Measurements from ENCODE around the gene TSPAN18.

The TSPAN18 gene

DNA sequence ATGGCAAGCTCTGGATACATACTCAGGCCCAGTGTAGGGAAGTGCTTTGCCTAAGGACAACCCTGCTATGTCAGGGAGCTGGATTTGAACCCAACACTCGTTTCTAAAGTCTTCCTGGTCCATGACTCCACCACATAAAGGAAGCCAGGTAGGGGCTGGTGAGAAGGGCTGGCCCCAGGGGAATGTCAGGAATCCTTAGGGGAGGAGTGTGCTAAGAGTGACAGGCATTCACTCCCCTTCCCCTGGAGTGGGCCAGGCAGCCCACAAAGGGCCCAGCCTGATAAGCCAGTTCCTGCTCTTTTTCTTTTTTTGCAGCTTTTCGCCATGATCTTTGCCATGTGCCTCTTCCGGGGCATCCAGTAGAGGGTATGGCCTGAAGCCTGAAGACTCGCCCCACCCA lies 202.1 kb downstream of the TSPAN18 start:
- in situ Hi-C loops (cut with HindIII; ENCODE audit: low sequenced_read_pairs) = loop anchor here (25.0 kb wide), 1 partner anchor 408 kb away; no protein-coding TSS in a partner anchor

DNA sequence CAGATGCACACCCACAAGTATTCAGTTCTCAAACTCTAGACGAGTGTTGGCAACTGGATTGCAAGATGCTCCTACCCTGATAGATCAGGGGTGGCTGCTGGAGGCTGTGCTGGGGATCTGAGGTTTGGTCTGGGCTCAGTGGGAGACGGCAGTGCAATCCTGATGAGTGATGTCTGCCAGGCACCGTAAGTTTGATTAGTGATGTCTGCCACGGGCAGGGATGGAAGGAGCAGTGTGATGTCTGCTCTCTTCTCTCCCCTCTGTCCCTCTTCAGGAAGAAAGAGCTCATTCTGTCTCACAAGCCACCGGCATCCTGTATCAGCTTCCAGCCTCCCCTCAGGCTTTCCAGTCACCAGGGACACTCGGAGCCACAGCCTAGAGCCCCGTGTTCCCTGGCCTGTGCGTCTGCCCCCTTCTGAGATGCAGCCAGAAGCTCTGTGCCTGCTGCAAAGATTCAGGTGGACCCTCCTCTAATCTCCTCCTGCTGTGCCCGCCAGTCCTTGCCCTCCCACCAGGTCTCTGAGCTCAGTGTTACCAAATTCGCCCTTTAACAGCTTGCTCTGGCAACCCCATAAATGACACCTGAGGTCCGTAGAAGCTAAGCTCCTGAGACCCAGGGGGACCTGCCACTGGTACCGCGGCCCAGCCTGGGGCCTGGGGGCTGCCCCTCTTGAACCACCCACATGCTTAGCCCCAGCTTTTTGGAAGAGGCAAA lies 204.0 kb downstream of the TSPAN18 start:
- in situ Hi-C loops (cut with HindIII; ENCODE audit: low sequenced_read_pairs) = loop anchor here (25.0 kb wide), 1 partner anchor 407 kb away; no protein-coding TSS in a partner anchor

DNA sequence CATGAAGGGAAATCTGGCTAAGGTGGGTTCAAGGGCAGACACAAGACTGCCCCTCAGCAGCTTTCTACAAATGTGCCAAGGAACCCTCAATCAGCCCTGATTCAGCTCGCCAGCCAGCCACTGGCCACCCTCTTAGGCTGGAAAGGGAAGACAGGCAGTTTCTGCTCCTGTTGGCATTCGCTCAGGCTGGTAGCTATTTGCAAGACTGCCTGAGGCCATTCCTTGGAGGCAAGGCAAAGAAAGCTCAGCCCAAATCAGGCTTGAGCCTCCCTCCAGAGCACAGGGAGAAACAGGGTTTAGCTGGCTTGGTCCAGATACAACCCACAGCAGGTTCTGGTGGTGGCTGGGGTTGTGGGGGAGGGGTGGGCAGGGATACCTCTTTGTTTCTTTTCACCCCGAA lies 204.7 kb downstream of the TSPAN18 start:
- in situ Hi-C loops (cut with HindIII; ENCODE audit: low sequenced_read_pairs) = loop anchor here (25.0 kb wide), 1 partner anchor 406 kb away; no protein-coding TSS in a partner anchor

DNA sequence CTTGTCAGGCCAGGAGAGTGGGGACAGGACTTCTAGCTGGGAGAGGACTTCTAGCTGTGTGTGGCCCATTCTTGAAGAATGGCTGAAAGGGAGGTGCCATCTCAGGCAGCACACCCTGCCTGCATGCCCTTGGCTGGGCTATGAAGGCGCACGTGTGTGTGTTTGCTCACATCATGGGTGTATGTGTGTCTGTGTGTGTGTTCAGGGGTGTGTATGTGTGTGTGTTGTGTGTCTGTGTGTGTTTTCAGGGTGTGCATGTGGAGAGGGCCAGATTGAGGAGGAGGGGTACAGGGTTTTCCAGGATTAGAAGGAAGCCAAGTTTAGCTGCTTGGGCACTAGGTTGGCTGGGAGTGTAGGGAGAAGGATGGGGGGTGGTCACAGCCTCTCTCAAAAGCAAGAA lies 207.3 kb downstream of the TSPAN18 start:
- in situ Hi-C loops (cut with HindIII; ENCODE audit: low sequenced_read_pairs) = loop anchor here (25.0 kb wide), 1 partner anchor 403 kb away; no protein-coding TSS in a partner anchor

DNA sequence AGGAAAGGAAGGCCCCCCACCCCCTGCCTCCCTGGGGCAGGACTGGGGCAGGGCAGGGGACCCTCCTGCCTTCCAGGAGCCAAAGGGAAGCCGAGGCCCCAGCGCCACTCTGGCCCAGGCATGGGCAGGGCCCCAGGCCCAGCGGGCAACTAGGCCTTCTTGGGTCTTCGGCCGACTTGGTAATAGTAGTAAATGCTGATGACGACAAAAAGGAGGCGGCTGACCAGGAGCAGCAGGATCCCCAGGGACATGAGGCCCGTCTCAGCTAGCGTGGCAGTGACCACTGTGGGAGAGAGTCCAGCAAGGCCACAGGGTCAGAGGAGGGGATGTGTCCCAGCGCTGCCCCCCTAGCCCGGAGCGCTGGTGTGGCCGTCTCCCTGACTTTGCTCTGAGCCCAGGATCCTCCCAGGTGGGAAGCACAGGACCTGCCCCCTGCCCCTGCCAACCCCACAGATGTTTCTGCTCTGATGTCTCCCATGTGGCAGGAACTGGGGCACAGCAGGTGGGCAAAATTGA lies 208.0 kb downstream of the TSPAN18 start:
- in situ Hi-C loops (cut with HindIII; ENCODE audit: low sequenced_read_pairs) = loop anchor here (25.0 kb wide), 1 partner anchor 403 kb away; no protein-coding TSS in a partner anchor

DNA sequence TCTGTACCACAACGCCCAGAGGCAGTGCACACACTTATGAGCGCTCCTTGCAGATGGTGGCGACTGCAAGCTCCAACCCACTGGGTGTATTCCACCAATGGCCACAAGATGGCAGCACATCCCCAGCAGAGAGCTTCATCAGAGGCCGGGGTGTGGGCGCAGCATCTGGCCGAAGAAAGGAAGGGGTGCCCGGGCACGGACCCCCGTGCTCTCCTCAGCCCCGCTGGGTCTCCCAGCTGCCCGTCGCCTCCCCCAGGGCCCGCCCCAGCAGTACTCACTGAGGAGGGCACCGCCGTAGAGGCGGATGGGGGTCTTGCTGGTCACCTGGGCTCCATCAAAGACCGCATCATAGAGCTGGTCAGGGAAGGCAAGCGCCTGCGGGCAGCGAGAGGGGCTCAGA lies 209.8 kb downstream of the TSPAN18 start:
- in situ Hi-C loops (cut with HindIII; ENCODE audit: low sequenced_read_pairs) = loop anchor here (25.0 kb wide), 1 partner anchor 401 kb away; no protein-coding TSS in a partner anchor

DNA sequence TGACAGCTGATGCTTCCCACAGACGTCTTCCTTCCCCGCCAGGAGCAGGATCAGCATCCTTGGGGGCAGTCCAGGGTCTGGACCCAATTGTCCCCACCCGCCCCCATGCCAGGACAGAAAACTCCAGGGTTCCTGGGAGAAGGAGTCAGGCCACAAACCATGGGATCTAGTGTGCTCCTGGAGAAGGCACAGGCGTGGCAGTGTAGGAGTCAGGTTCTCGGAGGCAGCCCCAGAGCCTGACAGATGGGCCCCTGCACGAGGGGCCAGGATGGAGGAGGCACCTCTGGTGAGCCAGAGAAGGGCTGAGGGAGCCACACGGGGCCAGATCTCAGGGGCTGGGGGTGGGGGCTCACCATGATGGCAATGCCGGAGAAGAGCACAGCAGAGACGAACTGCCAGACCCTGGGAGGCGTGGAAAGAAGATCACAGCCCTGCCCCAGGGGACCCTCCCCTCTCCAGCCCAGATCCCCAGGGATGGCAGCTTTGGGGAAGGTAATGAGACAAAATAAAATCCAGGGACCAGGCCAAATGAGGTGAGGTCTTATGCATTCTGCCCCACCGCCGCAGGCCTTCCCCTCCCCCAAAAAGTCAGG lies 210.3 kb downstream of the TSPAN18 start:
- in situ Hi-C loops (cut with HindIII; ENCODE audit: low sequenced_read_pairs) = loop anchor here (25.0 kb wide), 1 partner anchor 400 kb away; no protein-coding TSS in a partner anchor

DNA sequence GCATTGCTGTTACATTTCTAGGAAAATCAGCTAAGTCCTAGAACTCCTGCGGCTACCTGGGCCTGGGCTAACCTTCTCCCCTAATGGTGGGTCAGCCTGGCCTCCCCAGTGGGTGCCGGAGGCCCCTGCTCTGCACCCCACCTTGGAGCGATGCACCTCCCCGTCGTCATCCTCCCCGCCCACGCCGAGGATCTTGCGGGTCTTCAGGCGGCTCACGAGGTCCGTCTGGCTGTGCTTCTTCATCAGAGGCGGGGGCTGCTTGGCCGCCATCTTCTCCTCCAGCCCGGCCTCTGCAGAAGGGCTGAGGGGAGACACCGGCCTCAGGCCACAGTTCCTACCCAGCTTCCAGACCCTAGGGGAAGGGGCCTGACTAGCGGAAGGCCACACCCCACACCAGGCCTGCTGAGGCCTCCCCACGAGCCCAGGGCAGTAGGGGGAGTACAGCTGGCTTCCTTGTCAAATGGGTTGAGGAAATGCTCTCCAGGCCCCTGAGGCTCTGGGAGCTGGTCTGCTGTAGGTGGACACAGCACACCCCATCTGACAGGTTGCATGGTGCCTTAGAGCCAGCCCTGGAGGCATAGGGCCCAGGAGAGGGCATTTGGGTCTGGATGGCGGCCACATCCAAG lies 211.4 kb downstream of the TSPAN18 start:
- in situ Hi-C loops (cut with HindIII; ENCODE audit: low sequenced_read_pairs) = loop anchor here (25.0 kb wide), 1 partner anchor 399 kb away; no protein-coding TSS in a partner anchor

DNA sequence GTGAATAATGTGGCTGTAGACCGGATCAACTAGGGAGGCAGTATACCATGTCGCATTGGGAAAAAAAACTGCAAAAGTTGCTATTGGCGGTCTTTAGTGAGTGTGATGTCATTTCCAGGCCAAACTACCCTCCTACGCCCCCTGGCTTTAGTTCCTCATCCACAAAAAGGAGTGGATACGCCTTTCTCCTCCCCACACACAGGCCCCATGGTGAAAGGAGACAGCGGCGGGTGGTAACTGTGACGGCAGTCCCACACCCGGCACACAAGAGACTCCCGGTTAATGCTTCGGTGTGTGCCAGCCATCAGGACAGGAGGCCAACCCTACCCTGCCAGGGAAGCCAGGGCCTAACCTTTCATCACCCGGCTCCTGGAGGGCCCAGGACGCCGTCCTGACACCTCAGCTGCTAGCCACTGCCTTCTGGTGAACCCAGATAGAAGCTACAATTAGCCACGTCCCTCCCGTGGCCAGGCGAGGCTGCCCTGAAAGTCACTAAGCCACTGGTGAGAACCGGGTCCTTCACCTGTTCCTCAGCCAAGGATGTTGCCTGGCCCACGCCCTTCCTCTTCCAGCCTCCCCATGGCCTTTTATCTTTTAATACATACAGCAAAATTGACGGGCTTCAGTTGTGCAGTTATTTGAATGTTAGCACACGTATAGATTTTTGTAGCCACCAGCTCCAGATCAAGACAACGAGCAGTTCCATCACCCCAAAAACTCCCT lies 213.1 kb downstream of the TSPAN18 start:
- in situ Hi-C loops (cut with HindIII; ENCODE audit: low sequenced_read_pairs) = loop anchor here (5.0 to 25.0 kb wide), 2 partner anchors 172 to 397 kb away; no protein-coding TSS in a partner anchor

DNA sequence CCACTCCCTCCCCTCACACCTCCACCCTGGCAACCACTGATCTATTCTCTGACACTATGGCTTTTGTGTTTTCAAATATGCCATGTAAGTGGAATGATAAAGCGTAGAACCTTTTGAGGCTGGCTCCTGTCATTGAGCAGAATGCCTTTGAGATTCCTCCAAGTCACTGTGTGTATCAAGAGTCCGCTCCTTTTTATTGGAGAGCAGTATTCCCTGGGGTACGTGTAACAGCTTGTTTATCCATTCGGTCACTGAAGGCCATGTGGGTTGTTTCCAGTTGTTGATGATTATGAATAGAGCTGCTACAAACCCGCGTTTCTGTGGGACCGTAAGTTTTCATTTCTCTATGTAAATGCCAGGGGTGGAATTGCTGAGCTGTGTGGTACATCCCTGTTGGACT lies 213.6 kb downstream of the TSPAN18 start:
- in situ Hi-C loops (cut with HindIII; ENCODE audit: low sequenced_read_pairs) = loop anchor here (5.0 to 25.0 kb wide), 2 partner anchors 172 to 397 kb away; no protein-coding TSS in a partner anchor

DNA sequence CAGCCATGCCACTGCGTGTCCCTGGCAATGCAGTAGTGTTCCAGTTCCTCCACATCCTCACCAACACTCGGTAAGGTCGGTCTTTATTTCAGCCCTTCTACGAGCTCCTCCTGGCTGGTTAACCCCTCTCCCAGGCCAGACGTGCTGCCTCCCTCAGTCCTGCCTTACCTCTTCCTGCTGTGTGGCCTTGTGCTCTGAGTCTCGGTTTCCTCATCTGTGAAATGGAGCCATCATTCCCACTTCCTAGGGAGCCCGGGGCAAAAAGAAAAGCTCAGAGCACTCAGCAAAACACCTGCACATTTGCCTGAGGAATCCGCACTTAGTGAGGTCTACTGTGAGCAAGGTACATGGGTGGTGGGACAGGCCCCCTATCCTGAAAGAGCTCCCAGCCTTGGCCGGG lies 214.1 kb downstream of the TSPAN18 start:
- in situ Hi-C loops (cut with HindIII; ENCODE audit: low sequenced_read_pairs) = loop anchor here (5.0 to 25.0 kb wide), 2 partner anchors 171 to 396 kb away; no protein-coding TSS in a partner anchor

DNA sequence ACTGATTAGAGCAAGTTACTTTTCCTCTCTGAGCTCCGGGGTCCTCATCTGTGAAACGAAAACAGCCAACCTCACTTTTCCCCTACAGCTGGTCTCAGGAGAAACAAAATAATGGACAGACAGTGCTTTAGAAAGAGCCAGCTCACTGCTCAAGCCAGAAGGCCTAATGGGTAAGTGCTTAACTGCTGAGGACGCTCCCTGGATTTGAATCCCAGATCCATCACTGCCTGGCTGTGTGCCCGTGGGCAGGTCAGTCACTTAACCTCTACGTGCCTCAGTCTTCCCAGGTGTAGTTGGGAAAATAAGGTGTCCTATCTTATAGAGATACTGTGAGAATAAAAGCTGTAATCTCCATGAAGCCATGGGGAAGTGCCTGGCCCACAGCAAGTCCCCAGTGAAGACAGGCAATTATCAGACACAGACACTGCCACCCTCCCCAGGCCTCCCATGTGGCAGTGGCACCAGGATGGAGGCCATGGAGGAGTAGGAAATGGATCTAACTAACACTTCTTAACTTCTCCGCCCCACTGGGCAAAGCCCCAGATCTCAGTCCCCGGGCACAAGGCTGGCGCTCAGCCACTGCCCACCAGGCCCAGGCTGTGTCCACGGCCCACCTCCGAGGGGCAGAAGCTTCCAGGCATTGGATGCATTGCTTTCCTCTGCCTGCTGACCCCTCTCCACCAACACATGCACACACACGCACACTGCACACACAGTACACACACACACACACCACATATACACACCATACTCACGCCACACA lies 214.7 kb downstream of the TSPAN18 start:
- in situ Hi-C loops (cut with HindIII; ENCODE audit: low sequenced_read_pairs) = loop anchor here (5.0 to 25.0 kb wide), 2 partner anchors 171 to 396 kb away; no protein-coding TSS in a partner anchor

DNA sequence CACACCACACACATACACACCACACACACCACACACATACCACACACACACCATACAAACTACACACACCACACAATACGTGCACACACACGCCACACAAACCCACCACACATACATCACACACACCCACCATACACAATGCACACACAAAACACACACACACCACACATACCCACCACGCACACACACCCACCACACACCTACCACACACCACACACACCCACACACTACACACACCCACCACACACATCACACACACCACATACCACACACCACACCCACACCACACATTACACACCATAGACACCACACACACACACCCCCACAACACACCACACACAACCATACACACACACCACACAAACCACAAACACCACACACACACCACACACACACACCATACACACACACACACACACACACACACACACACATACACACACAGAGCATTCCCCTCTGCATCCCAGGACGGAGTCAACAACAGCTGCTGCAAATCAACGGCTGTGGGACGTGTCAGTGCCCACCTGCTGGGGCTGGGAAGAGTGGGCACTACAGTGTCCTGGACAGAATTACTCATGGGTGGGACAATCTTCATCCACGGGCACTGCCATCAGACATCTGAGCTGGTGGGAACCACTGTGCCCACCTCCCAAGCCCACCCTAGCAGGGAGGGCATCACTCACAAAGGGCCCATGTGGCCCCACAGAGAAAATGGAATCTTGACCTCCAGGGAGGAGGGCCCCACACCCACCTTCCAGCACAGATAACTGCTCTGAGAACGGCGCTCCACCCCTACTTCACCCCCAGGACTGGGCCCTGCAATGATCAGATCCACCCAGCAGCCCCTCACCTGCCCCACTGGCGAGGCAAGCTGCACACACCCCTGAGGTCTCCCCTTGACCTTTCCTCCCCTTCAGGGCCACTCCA lies 215.5 kb downstream of the TSPAN18 start:
- in situ Hi-C loops (cut with HindIII; ENCODE audit: low sequenced_read_pairs) = loop anchor here (5.0 to 25.0 kb wide), 2 partner anchors 170 to 395 kb away; no protein-coding TSS in a partner anchor

DNA sequence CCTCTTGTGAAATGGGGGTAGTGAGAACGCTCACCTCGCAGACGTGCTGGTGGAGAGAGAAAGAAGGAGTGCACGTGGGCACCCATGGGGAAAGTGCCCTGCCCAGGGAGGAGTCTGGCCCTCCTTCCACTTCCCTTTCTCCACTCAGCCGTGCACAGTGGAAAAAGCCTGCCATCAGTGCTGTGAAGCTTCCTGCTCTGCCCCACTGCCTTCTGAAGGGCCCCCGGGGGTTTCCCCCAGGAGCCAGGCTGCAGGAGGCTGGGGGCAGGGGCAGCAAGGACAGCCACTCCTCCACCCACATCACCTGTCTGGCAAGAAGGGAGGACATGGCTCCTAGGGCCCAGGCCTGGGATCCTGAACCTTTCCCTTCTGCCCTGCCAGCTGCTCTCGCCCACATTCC lies 216.4 kb downstream of the TSPAN18 start:
- in situ Hi-C loops (cut with HindIII; ENCODE audit: low sequenced_read_pairs) = loop anchor here (5.0 to 25.0 kb wide), 2 partner anchors 169 to 394 kb away; no protein-coding TSS in a partner anchor

DNA sequence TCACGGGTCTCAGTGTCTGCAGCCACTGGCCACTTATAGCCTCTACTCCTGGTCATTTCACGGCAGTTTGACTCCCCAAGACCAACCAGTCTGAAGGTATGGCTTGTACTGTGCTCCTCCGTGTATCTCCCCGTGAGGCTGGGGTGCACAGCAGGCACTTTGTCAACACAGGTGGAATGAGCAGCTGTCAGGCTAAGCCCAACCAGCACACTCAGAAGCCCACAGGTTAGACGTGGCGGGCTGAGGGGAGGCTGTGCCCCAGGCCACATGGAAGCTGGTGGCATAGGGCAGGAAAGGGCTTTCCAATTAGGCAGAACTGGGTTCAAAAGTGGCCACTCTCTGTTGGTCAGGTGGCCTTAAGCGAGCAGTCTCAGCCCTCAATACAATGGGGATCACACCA lies 216.9 kb downstream of the TSPAN18 start:
- in situ Hi-C loops (cut with HindIII; ENCODE audit: low sequenced_read_pairs) = loop anchor here (5.0 to 25.0 kb wide), 2 partner anchors 169 to 394 kb away; no protein-coding TSS in a partner anchor

DNA sequence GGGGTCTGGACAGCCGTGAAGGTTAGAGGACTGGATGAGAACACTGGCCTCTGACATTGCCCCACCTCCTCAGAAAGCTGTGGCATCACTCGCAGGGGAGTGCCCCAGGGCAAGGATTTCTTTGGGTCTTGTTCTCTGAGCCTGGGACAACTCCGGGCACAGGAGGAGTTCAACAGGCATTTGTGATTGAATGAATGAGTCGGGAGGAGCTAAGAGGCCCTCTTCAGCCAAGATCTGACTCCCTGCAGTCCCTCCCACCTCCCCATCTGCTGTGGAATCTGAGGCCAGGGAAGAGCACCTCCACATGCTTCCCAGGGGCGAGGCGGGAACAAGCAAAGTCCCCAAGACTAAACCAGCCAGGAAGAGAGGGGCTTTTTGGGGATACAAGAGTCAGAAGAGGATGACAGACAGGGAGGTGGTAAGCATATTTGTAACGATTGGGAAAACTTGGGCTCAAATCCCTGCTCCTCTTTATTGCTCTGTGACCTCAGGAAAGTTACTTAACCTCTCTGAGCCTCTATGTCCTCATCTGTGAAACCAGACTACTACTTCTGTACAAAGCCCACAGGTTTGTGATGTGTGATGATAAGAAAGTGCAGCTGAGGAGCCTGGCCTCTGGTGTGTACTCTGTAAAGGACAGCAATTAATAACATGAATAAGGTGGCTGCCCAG lies 217.6 kb downstream of the TSPAN18 start:
- in situ Hi-C loops (cut with HindIII; ENCODE audit: low sequenced_read_pairs) = loop anchor here (5.0 to 25.0 kb wide), 2 partner anchors 168 to 393 kb away; no protein-coding TSS in a partner anchor

DNA sequence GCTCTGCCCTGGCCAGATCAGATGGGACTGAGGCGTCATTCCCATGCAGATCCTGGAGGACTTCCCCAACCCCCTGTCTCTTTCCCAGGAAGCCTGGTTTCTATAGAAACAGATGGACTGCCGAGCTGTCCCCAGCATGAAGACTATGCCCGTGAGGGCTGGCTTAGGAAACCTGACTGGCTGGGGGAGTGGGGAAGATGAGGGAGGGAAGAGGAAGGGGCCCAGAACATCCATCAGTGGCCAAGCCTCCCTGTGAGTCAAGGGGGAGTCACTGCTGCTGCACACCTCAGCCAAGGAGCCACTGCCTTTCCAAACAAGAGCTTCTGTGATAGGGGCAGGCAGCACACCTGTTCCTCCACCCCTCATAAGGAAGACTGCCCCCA lies 218.1 kb downstream of the TSPAN18 start:
- in situ Hi-C loops (cut with HindIII; ENCODE audit: low sequenced_read_pairs) = loop anchor here (5.0 to 25.0 kb wide), 2 partner anchors 167 to 392 kb away; no protein-coding TSS in a partner anchor

DNA sequence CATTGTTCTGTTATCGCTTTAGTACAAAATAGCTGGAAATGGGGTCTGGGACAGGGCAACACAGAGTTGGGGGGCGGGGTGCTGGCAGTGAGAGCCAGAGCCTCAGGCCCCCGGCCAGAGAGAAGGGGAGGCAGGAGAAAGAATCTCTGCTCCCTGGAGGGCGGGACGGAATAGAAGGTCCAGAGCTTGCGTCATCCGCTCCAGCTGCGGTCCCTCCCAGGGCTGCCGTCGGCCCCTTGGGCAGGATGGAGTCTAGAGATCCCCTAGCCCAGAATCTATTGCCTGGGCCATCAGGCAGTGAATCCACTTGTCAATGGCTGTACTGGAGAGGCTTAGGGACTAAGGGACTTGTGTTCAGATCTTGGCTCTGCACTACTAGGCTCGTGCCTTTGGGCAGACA lies 218.9 kb downstream of the TSPAN18 start:
- in situ Hi-C loops (cut with HindIII; ENCODE audit: low sequenced_read_pairs) = loop anchor here (25.0 kb wide), 1 partner anchor 392 kb away; no protein-coding TSS in a partner anchor
